HG03135 (cell line): ENCODE measurements around the gene FUCA2.
"Not testable (repeated sequence)": the region's sequence is repeated elsewhere in the genome, so short reads cannot be mapped to it uniquely, and the experiment has no call there.

ENCODE experiments used
- ATAC-seq: cut with Tn5 transposase; IDR thresholded peaks from one replicate; pipeline ENCODE4 v1.9.1; 2021; ENCODE audit warnings: mild to moderate bottlenecking, moderate library complexity; ENCODE audit not compliant: unreplicated experiment

Gene FUCA2

GRCh38 chr6:143449082-143449713 is 62.3 kb downstream of the FUCA2 start:
- ATAC-seq, result no peak

- ATAC-seq, result not testable (repeated sequence)
Observed at GRCh38 chr6:143447865-143448264, 63.7 kb downstream of the FUCA2 start.
